HG02759 (cell line): Measurements from ENCODE around the gene TMEM272.
A peak's percentile ranks its signal among the peaks of the same experiment; 100 is the strongest.

Experiments used
- ATAC-seq: cut with Tn5 transposase; IDR thresholded peaks from one replicate; pipeline ENCODE4 v1.9.1; 2021; ENCODE audit warnings: mild to moderate bottlenecking, moderate library complexity; ENCODE audit not compliant: unreplicated experiment

The TMEM272 gene

GRCh38 chr13:51783428-51784094, 61.4 kb downstream of the TMEM272 start:
- ATAC-seq: no peak

GRCh38 chr13:51782026-51782710, 62.8 kb downstream of the TMEM272 start:
- no peak for ATAC-seq

GRCh38 chr13:51781246-51782022, 63.5 kb downstream of the TMEM272 start:
- peak; percentile 70 for ATAC-seq

GRCh38 chr13:51780099-51780498, 64.9 kb downstream of the TMEM272 start:
- ATAC-seq: no peak

- ATAC-seq: no peak
These were observed 66.6 kb downstream of the TMEM272 start for GRCh38 chr13:51778392-51778791.

- ATAC-seq: no peak
These were observed 67.1 kb downstream of the TMEM272 start for GRCh38 chr13:51777921-51778320.

GRCh38 chr13:51776179-51776578, 68.8 kb downstream of the TMEM272 start:
- no peak for ATAC-seq

- ATAC-seq: no peak
These were observed 71.5 kb downstream of the TMEM272 start for GRCh38 chr13:51773515-51773914.

GRCh38 chr13:51772781-51773180, 72.2 kb downstream of the TMEM272 start:
- no peak for ATAC-seq

GRCh38 chr13:51772105-51772455, 72.9 kb downstream of the TMEM272 start:
- ATAC-seq: no peak

GRCh38 chr13:51771418-51772104, 73.4 kb downstream of the TMEM272 start:
- ATAC-seq: no peak

GRCh38 chr13:51770681-51771417, 74.1 kb downstream of the TMEM272 start:
- no peak for ATAC-seq

- ATAC-seq: no peak
These were observed 74.8 kb downstream of the TMEM272 start for GRCh38 chr13:51770160-51770559.

- ATAC-seq: no peak
These were observed 75.4 kb downstream of the TMEM272 start for GRCh38 chr13:51769455-51770127.

GRCh38 chr13:51768976-51769375, 76.0 kb downstream of the TMEM272 start:
- no peak for ATAC-seq

GRCh38 chr13:51768378-51768921, 76.5 kb downstream of the TMEM272 start:
- no peak for ATAC-seq

GRCh38 chr13:51767100-51767499, 77.9 kb downstream of the TMEM272 start:
- ATAC-seq: no peak

- ATAC-seq: no peak
These were observed 79.8 kb downstream of the TMEM272 start for GRCh38 chr13:51765142-51765515.

- ATAC-seq: peak; percentile 78
These were observed 80.5 kb downstream of the TMEM272 start for GRCh38 chr13:51764184-51765141.
